HG03095 (cell line): ENCODE measurements around the gene MAPK8IP3.
"Not testable (repeated sequence)": the region's sequence is repeated elsewhere in the genome, so short reads cannot be mapped to it uniquely, and the experiment has no call there.

Experiments used
- ATAC-seq: cut with Tn5 transposase; IDR thresholded peaks from one replicate; pipeline ENCODE4 v1.9.1; 2021; ENCODE audit warnings: moderate library complexity; ENCODE audit not compliant: unreplicated experiment

Gene MAPK8IP3

GRCh38 chr16:1794908-1795666, 89.1 kb downstream of the MAPK8IP3 start:
- ATAC-seq: no peak

- not testable (repeated sequence) for ATAC-seq
Measured at GRCh38 chr16:1799263-1799662, 93.3 kb downstream of the MAPK8IP3 start.

- ATAC-seq: no peak
Measured at GRCh38 chr16:1800701-1801100, 94.7 kb downstream of the MAPK8IP3 start.

- ATAC-seq: no peak
Measured at GRCh38 chr16:1807626-1808025, 101.6 kb downstream of the MAPK8IP3 start.

GRCh38 chr16:1808691-1809090, 102.7 kb downstream of the MAPK8IP3 start:
- ATAC-seq: no peak

- no peak for ATAC-seq
Measured at GRCh38 chr16:1809281-1809801, 103.3 kb downstream of the MAPK8IP3 start.

- no peak for ATAC-seq
Measured at GRCh38 chr16:1810106-1810505, 104.1 kb downstream of the MAPK8IP3 start.

- no peak for ATAC-seq
Measured at GRCh38 chr16:1810536-1810935, 104.5 kb downstream of the MAPK8IP3 start.

GRCh38 chr16:1812732-1813163, 106.8 kb downstream of the MAPK8IP3 start:
- ATAC-seq: no peak

GRCh38 chr16:1815461-1815860, 109.5 kb downstream of the MAPK8IP3 start:
- ATAC-seq: no peak

GRCh38 chr16:1816396-1817275, 110.6 kb downstream of the MAPK8IP3 start:
- no peak for ATAC-seq

- ATAC-seq: no peak
Measured at GRCh38 chr16:1817276-1817589, 111.2 kb downstream of the MAPK8IP3 start.

- no peak for ATAC-seq
Measured at GRCh38 chr16:1817716-1818115, 111.7 kb downstream of the MAPK8IP3 start.

- no peak for ATAC-seq
Measured at GRCh38 chr16:1818204-1818872, 112.3 kb downstream of the MAPK8IP3 start.

- no peak for ATAC-seq
Measured at GRCh38 chr16:1818873-1819525, 113.0 kb downstream of the MAPK8IP3 start.

- ATAC-seq: no peak
Measured at GRCh38 chr16:1819611-1820010, 113.6 kb downstream of the MAPK8IP3 start.
